Measurements from ENCODE around the gene SNX17.

SNX17 gene

GRCh38 chr2:27370816-27371620 lies 602 bp downstream of the SNX17 start:
- peak; percentile 71 for DNase-seq (ENCODE audit: low read depth)
- no peak for TF ChIP-seq CTCF (IDR thresholded peaks at IDR 0.05; ENCODE audit: insufficient read depth, low read depth, low read length, missing control alignments)
- H3K4me3 ChIP-seq (ENCODE audit: low read length), result peak overlapping the region; percentile 95

GRCh38 chr2:27372937-27373336 lies 2.5 kb downstream of the SNX17 start:
- no peak overlapping the region for H3K4me3 ChIP-seq (ENCODE audit: low read length)
- TF ChIP-seq CTCF (IDR thresholded peaks at IDR 0.05; ENCODE audit: insufficient read depth, low read depth, low read length, missing control alignments), result no peak
- DNase-seq (ENCODE audit: low read depth), result no peak

- no peak overlapping the region for H3K4me3 ChIP-seq (ENCODE audit: low read length)
- no peak for TF ChIP-seq CTCF (IDR thresholded peaks at IDR 0.05; ENCODE audit: insufficient read depth, low read depth, low read length, missing control alignments)
- no peak for DNase-seq (ENCODE audit: low read depth)
Measured at GRCh38 chr2:27373567-27373966, 3.2 kb downstream of the SNX17 start.

- no peak for DNase-seq (ENCODE audit: low read depth)
- no peak overlapping the region for H3K4me3 ChIP-seq (ENCODE audit: low read length)
- no peak for TF ChIP-seq CTCF (IDR thresholded peaks at IDR 0.05; ENCODE audit: insufficient read depth, low read depth, low read length, missing control alignments)
Measured at GRCh38 chr2:27375513-27376099, 5.2 kb downstream of the SNX17 start.

- no peak for DNase-seq (ENCODE audit: low read depth)
- no peak overlapping the region for H3K4me3 ChIP-seq (ENCODE audit: low read length)
- TF ChIP-seq CTCF (IDR thresholded peaks at IDR 0.05; ENCODE audit: insufficient read depth, low read depth, low read length, missing control alignments), result no peak
Measured at GRCh38 chr2:27376151-27376865, 5.9 kb downstream of the SNX17 start.

GRCh38 chr2:27376866-27377617 lies 6.6 kb downstream of the SNX17 start:
- H3K4me3 ChIP-seq (ENCODE audit: low read length), result no peak overlapping the region

More at GRCh38 chr2:27376866-27377617, 6.6 kb downstream of the SNX17 start:
- no peak for DNase-seq (ENCODE audit: low read depth)
- TF ChIP-seq CTCF (IDR thresholded peaks at IDR 0.05; ENCODE audit: insufficient read depth, low read depth, low read length, missing control alignments), result no peak

Measured in epithelial cell of esophagus (primary cell).